DOHH2 (cell line): ENCODE results near the gene DUSP23.

Experiments
- H3F3A ChIP-seq: fragments of 200-600 bp; sonication (generic), shearing (Covaris generic); 2 replicates; pipeline ENCODE4 v1.6.0; 2016; ENCODE audit warnings: antibody characterized with exemption, mild to moderate bottlenecking; ENCODE audit not compliant: control insufficient read depth, insufficient read depth
- H3K27ac ChIP-seq: fragments of 200-600 bp; sonication (generic); 2 replicates; pipeline ENCODE4 v1.5.1; 2014; ENCODE audit warnings: low read depth, mild to moderate bottlenecking, low read length, moderate library complexity
- H3K27me3 ChIP-seq: fragments of 200-600 bp; sonication (generic); 2 replicates; pipeline ENCODE4 v1.6.1; 2014; ENCODE audit warnings: mild to moderate bottlenecking, low read length, mixed read lengths; ENCODE audit not compliant: control insufficient read depth
- H3K36me3 ChIP-seq: fragments of 200-600 bp; sonication (generic); 2 replicates; pipeline ENCODE4 v1.6.1; 2014; ENCODE audit warnings: mild to moderate bottlenecking, low read length, moderate library complexity, mixed read lengths; ENCODE audit not compliant: control insufficient read depth
- H3K4me1 ChIP-seq: fragments of 200-600 bp; sonication (generic); 2 replicates; pipeline ENCODE4 v1.6.1; 2014; ENCODE audit warnings: mild to moderate bottlenecking, low read length, mixed read lengths; ENCODE audit not compliant: control insufficient read depth
- H3K4me2 ChIP-seq: fragments of 200-600 bp; sonication (generic); 2 replicates; pipeline ENCODE4 v1.6.0; 2014; ENCODE audit warnings: mild to moderate bottlenecking, low read length, moderate library complexity
- H3K4me3 ChIP-seq: fragments of 200-600 bp; sonication (generic); 2 replicates; pipeline ENCODE4 v1.5.1; 2014; ENCODE audit warnings: mild to moderate bottlenecking, low read length, mixed read lengths
- H3K79me2 ChIP-seq: fragments of 200-600 bp; sonication (generic); 2 replicates; pipeline ENCODE4 v1.6.1; 2014; ENCODE audit warnings: mild to moderate bottlenecking, low read length, mixed read lengths; ENCODE audit not compliant: control insufficient read depth
- H3K9me2 ChIP-seq: fragments of 200-600 bp; sonication (generic); replicated peaks from 2 replicates; pipeline ENCODE4 v1.6.1; 2014; ENCODE audit warnings: mild to moderate bottlenecking, low read length, mixed read lengths; ENCODE audit not compliant: control insufficient read depth
- H3K9me3 ChIP-seq: fragments of 200-600 bp; sonication (generic); 2 replicates; pipeline ENCODE4 v1.6.1; 2014; ENCODE audit warnings: antibody characterized with exemption, low read length, mixed read lengths; ENCODE audit not compliant: control insufficient read depth, insufficient read depth
- H4K20me1 ChIP-seq: fragments of 200-600 bp; sonication (generic); 2 replicates; pipeline ENCODE4 v1.6.0; 2014; ENCODE audit warnings: low read depth, mild to moderate bottlenecking, antibody characterized with exemption, low read length, moderate library complexity; ENCODE audit not compliant: control insufficient read depth, insufficient read depth
- EZH2phosphoT487 ChIP-seq: fragments of 200-600 bp; sonication (generic); IDR thresholded peaks from 2 replicates; pipeline ENCODE4 v1.6.1; 2017; ENCODE audit warnings: borderline replicate concordance, mild to moderate bottlenecking, antibody characterized with exemption, low read length, moderate library complexity, mixed read lengths
- TF ChIP-seq, protein P1 (sequence below): fragments of 200-600 bp; sonication (generic); IDR thresholded peaks from one replicate; pipeline ENCODE4 v1.5.1; 2014; ENCODE audit warnings: antibody characterized with exemption, mild to moderate bottlenecking, low read depth, low read length; ENCODE audit not compliant: poor library complexity, severe bottlenecking

The DUSP23 gene

DNA sequence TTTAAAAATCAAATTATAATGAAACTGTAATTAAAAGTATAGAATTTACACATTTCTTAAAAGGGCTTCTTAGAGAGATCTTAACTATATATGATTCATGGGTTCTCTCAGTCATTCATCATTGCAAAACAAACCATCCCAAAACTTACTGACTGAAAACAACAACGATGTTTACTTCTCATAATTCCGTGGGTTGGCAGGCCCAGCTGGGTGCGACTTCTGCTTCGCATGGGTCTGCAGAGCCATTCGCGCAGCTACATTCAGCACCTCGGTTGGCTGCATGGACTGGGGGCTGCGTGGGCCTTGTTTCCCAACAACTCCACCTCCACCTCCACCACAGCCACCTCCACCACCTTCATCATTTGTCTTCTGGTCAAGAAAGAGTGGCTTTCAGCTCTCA, 50.0 kb downstream of the DUSP23 start:
- no peaks in the 10 kb centered on the region for H3K4me1 ChIP-seq
- no peak overlapping the region for H3K4me3 ChIP-seq
- no peak overlapping the region for H3K27ac ChIP-seq
- H3K36me3 ChIP-seq = no peaks in the 10 kb centered on the region
- no peaks in the 10 kb centered on the region for H3K79me2 ChIP-seq
- no peaks in the 10 kb centered on the region for H4K20me1 ChIP-seq
- no peaks in the 10 kb centered on the region for H3K9me3 ChIP-seq
- H3F3A ChIP-seq = no peaks in the 10 kb centered on the region
- no peak overlapping the region for H3K4me2 ChIP-seq
- H3K9me2 ChIP-seq = no peaks in the 10 kb centered on the region
- no peaks in the 10 kb centered on the region for H3K27me3 ChIP-seq
- TF ChIP-seq, protein P1, sequence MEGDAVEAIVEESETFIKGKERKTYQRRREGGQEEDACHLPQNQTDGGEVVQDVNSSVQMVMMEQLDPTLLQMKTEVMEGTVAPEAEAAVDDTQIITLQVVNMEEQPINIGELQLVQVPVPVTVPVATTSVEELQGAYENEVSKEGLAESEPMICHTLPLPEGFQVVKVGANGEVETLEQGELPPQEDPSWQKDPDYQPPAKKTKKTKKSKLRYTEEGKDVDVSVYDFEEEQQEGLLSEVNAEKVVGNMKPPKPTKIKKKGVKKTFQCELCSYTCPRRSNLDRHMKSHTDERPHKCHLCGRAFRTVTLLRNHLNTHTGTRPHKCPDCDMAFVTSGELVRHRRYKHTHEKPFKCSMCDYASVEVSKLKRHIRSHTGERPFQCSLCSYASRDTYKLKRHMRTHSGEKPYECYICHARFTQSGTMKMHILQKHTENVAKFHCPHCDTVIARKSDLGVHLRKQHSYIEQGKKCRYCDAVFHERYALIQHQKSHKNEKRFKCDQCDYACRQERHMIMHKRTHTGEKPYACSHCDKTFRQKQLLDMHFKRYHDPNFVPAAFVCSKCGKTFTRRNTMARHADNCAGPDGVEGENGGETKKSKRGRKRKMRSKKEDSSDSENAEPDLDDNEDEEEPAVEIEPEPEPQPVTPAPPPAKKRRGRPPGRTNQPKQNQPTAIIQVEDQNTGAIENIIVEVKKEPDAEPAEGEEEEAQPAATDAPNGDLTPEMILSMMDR = no peak
- TF ChIP-seq EZH2phosphoT487 = no peak

GRCh38 chr1:159831412-159832141, 50.8 kb downstream of the DUSP23 start:
- Histone ChIP-seq H3K27me3 (no peaks in the 10 kb centered on the region), H3K36me3 (no peaks in the 10 kb centered on the region)
- no peak for TF ChIP-seq EZH2phosphoT487
- TF ChIP-seq, protein P1 = no peak

More at GRCh38 chr1:159831412-159832141, 50.8 kb downstream of the DUSP23 start:
- Histone ChIP-seq H3K4me2 (no peak overlapping the region), H3K4me3 (no peak overlapping the region), H4K20me1 (no peaks in the 10 kb centered on the region), H3F3A (no peaks in the 10 kb centered on the region), H3K9me2 (no peaks in the 10 kb centered on the region), H3K4me1 (no peaks in the 10 kb centered on the region), H3K27ac (no peak overlapping the region), H3K9me3 (no peaks in the 10 kb centered on the region), H3K79me2 (no peaks in the 10 kb centered on the region)
